Activated T-helper 1 cell treated with anti-CD3 and anti-CD28 coated beads, Interleukin-12 subunit alpha, Interleukin-12 subunit beta, Interleukin-2, Interleukin-4 antibody, amounts not matched to agents 30 ng/mL and 10 ng/mL and 1 ng/mL, durations not matched to agents 14 hours and 24 hours and 36 hours (primary cell): ENCODE results near the gene HSPB6. TPM values are rescaled to one million over a fixed set of nuclear protein-coding genes. Genes with fewer than 3 reads are reported as not detected.

Experiments
- DNase-seq: peaks from one replicate; pipeline ENCODE4 v3.0.0; 2021; ENCODE audit warnings: low spot score
- H3K27ac Mint-ChIP-seq: one replicate; pipeline ENCODE4 v1.8.0; 2021; ENCODE audit warnings: mild to moderate bottlenecking, mixed read lengths
- H3K27me3 Mint-ChIP-seq: one replicate; pipeline ENCODE4 v1.8.0; 2022; ENCODE audit warnings: mild to moderate bottlenecking, moderate library complexity, mixed read lengths; ENCODE audit not compliant: insufficient read depth
- H3K36me3 Mint-ChIP-seq: one replicate; pipeline ENCODE4 v1.8.0; 2021; ENCODE audit warnings: low read depth, mixed read lengths
- H3K4me1 Mint-ChIP-seq: one replicate; pipeline ENCODE4 v1.8.0; 2021; ENCODE audit warnings: low read depth, mixed read lengths
- H3K4me3 Mint-ChIP-seq: one replicate; pipeline ENCODE4 v1.8.0; 2021; ENCODE audit warnings: mild to moderate bottlenecking, moderate library complexity, mixed read lengths
- H3K9me3 Mint-ChIP-seq: one replicate; pipeline ENCODE4 v1.8.0; 2021; ENCODE audit warnings: mixed read lengths
- intact Hi-C: fragments of 100-400 bp; cut with micrococcal nuclease; formaldehyde crosslinking; loops from one replicate; pipeline ENCODE4 v1.15.1; 2024
- total RNA-seq: library from RNA; stranded (reverse); gene quantifications from 2 replicates; pipeline ENCODE4 v1.2.3, GENCODE V29; 2022

Gene HSPB6
- total RNA-seq, 1 donor from 2014 or later, result not detected

GRCh38 chr19:35743640-35744429 lies 13.0 kb downstream of the HSPB6 start:
- Mint-ChIP-seq H3K27me3 (peaks cover 2% of the 10 kb centered on the region), H3K9me3 (no peaks in the 10 kb centered on the region), H3K4me3 (peak overlapping the region; percentile 98), H3K27ac (peak overlapping the region; percentile 96), H3K4me1 (peaks cover 39% of the 10 kb centered on the region), H3K36me3 (peaks cover 14% of the 10 kb centered on the region)
- no peak for DNase-seq
- intact Hi-C loops, result loop anchor here (1.0 to 10.0 kb wide), 8 partner anchors 31 to 589 kb away; partner anchors contain the start of genes ALKBH6, ARHGAP33, COX6B1 and FXYD5

DNA sequence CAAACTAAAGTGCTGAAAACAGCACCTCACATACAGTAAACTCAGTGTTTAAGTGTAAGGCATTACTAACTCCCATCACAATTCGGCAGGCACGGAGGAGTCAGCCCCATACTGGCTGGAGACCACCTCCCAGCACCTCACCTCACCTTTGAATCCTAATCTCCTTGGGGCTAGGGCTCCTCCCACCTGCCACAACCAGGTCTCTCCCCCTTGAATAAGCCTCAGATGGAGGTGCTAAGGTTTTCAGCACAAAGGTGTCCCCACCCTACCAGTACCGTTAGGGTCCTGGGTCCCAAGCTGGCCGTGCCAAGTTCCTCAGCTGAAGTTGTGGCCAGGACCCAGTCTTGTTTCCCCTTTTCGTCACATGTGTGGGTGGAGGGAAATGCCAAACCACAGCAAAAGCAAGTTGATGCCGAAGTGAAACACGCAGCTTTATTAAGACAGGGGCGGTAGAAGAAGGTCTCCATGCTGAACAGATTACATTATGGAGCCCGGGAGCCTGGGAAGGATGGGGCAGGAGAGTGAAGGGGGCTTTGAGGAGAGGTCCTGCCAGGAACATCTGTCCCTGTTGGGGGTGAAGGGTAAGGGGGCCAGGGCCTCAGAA lies 14.6 kb downstream of the HSPB6 start, which contains the start of gene IGFLR1:
Gene IGFLR1 (minus strand): TSS at position 332 of the 604 bp plus-strand sequence. CDS start 1,272 bp downstream, outside the sequence.
- intact Hi-C loops, result loop anchor here (5.0 to 10.0 kb wide), 3 partner anchors 195 to 587 kb away; partner anchors contain the start of genes FXYD5, TMEM147 and ZNF565
- H3K36me3 Mint-ChIP-seq, result peaks cover 23% of the 10 kb centered on the region
- DNase-seq, result peak; percentile 72
- H3K4me3 Mint-ChIP-seq, result peak within 1 kb of the TSS; percentile 98
- H3K27ac Mint-ChIP-seq, result peak within 1 kb of the TSS; percentile 97
- peaks cover 2% of the 10 kb centered on the region for H3K27me3 Mint-ChIP-seq
- H3K9me3 Mint-ChIP-seq, result no peaks in the 10 kb centered on the region
- peaks cover 32% of the 10 kb centered on the region for H3K4me1 Mint-ChIP-seq

DNA sequence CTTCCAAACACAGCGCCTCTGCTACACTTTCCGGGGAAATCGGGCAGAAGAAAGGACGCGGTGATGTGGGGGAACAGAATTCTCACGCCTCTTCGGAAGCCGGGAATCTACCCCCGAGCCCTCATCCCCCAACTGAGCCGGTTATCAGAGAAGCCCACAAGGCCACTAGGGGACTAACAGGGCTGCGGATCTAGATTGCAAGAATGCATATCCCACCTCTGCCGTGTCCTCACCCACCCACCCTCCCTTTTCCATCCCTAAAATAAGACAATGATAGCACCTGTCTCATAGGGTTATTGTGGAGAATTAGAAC lies 15.7 kb downstream of the HSPB6 start:
- intact Hi-C loops, result loop anchor here (2.0 to 10.0 kb wide), 4 partner anchors 128 to 586 kb away; partner anchors contain the start of genes APLP1, FXYD5, TMEM147 and ZNF565
- H3K27ac Mint-ChIP-seq, result peak overlapping the region; percentile 97
- DNase-seq, result no peak
- H3K9me3 Mint-ChIP-seq, result no peaks in the 10 kb centered on the region
- peaks cover 2% of the 10 kb centered on the region for H3K27me3 Mint-ChIP-seq
- peaks cover 31% of the 10 kb centered on the region for H3K36me3 Mint-ChIP-seq
- H3K4me1 Mint-ChIP-seq, result peaks cover 28% of the 10 kb centered on the region
- peak overlapping the region; percentile 93 for H3K4me3 Mint-ChIP-seq

DNA sequence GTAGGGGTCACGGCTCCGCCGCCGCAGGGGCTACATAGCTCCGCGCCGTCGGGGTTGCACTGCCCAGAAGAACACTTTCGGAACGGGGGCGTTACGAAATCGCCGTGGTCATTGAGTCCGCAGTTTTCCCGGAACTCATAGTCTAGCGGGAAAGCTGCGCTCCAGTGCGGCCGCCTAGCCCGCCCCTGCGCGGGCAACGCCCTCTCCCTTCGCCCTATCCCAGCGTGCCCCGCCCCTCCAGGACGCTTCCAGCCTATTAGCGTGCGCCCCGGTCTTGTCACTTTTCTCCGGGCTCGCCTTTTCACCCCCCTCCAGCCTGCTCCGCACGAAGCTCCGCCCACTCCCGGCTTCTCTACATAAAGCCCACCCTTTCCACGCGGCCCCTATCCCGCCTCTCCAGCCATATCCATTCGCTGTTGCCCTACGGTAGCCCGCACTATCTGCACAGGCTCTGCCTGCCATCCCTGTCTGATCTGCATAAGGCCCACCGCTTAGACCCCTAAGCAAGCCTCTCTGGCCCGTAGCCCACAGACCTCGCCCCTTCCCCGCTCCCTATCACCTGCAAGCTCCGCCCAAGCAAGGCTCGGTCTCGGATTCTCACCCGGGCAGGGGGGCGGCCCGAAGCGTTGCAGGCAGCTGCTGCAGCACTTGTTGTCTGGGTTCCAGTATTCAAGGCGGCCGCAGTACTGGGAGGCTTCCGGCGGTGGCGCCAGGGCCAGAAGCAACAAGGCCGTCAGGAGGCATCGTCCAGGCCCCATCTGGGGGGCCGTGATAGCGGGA lies 16.2 kb downstream of the HSPB6 start:
- DNase-seq, result peak; percentile 95
- Mint-ChIP-seq H3K4me1 (peaks cover 23% of the 10 kb centered on the region), H3K27me3 (peaks cover 2% of the 10 kb centered on the region), H3K27ac (peak overlapping the region; percentile 93), H3K36me3 (peaks cover 34% of the 10 kb centered on the region), H3K9me3 (no peaks in the 10 kb centered on the region), H3K4me3 (peak overlapping the region; percentile 93)
- intact Hi-C loops, result loop anchor here (1.0 to 10.0 kb wide), 13 partner anchors 8 to 586 kb away; partner anchors contain the start of genes APLP1, ARHGAP33, COX6B1 and FXYD5

DNA sequence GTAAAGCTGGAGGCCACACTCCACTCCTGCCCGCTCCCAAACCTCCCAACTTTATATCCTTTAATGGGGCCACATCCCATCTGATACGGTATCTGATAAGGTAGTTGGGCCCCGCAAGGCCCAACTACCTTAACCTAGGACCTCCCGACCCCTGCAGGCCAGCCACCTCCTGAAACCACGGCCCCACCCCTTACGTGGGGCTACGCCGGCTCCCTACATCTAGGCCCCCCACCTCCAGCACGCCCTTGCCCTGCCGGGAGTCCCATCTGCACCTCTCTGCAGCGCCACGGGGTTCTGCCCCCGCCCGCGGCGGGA lies 16.8 kb downstream of the HSPB6 start:
- H3K36me3 Mint-ChIP-seq, result peaks cover 37% of the 10 kb centered on the region
- H3K27ac Mint-ChIP-seq, result no peak overlapping the region
- peaks cover 21% of the 10 kb centered on the region for H3K4me1 Mint-ChIP-seq
- intact Hi-C loops, result loop anchor here (1.0 to 10.0 kb wide), 13 partner anchors 8 to 585 kb away; partner anchors contain the start of genes APLP1, ARHGAP33, COX6B1 and FXYD5
- peak overlapping the region; percentile 93 for H3K4me3 Mint-ChIP-seq
- no peaks in the 10 kb centered on the region for H3K27me3 Mint-ChIP-seq
- no peak for DNase-seq
- H3K9me3 Mint-ChIP-seq, result no peaks in the 10 kb centered on the region

DNA sequence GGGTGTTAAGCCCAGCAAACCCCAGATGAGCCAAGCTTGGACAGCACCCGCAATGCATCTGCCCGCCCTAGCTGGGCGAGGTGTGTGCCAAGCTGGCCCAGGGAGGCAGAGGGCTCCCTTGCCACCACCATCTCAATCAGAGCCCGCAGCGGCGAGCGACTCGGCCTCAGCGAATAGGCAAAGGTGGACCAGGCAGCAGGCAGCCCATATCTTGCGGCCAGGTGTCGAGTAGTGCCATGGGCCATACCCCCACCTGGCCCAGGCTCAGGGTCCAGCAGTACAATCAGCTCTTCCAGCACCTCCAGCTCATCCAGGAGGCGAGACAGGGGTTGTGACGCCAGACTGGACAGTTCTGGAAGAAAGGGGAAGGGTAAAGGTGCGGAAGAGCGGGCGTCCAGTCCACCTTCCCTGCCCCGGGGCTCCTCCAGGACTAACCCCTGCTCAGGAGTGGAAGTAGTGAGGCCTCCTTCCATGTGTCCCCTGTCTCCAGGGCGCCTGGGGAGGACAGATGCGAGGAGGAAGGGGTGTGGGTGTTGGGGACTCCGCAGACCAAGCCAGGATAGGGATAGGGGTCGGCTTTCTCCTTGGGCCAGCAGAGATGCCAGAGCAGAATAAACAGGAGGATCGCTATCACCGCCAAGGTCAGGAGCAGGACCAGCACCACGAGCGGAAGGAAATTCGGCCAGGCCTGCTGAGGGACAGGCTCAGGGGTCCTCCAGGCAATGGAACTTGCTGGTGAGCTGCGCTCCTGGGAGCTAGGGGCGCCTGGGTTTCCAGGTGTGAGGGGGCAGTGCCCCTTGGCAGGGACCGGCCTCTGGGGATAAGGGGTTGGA lies 17.3 kb downstream of the HSPB6 start:
- Mint-ChIP-seq H3K9me3 (no peaks in the 10 kb centered on the region), H3K36me3 (peaks cover 42% of the 10 kb centered on the region), H3K27ac (no peak overlapping the region), H3K27me3 (no peaks in the 10 kb centered on the region), H3K4me3 (peak overlapping the region; percentile 72), H3K4me1 (peaks cover 21% of the 10 kb centered on the region)
- intact Hi-C loops, result loop anchor here (1.0 to 10.0 kb wide), 13 partner anchors 9 to 585 kb away; partner anchors contain the start of genes APLP1, ARHGAP33, COX6B1 and FXYD5
- no peak for DNase-seq

GRCh38 chr19:35738887-35739229 lies 18.0 kb downstream of the HSPB6 start:
- no peaks in the 10 kb centered on the region for H3K27me3 Mint-ChIP-seq
- H3K36me3 Mint-ChIP-seq, result peaks cover 49% of the 10 kb centered on the region
- H3K27ac Mint-ChIP-seq, result no peak overlapping the region
- no peaks in the 10 kb centered on the region for H3K9me3 Mint-ChIP-seq
- H3K4me3 Mint-ChIP-seq, result peak overlapping the region; percentile 72
- peaks cover 15% of the 10 kb centered on the region for H3K4me1 Mint-ChIP-seq
- intact Hi-C loops, result no loop called here
- DNase-seq, result no peak

- DNase-seq, result no peak
- intact Hi-C loops, result no loop called here
- H3K4me1 Mint-ChIP-seq, result peaks cover 10% of the 10 kb centered on the region
- peak overlapping the region; percentile 19 for H3K4me3 Mint-ChIP-seq
- no peaks in the 10 kb centered on the region for H3K9me3 Mint-ChIP-seq
- H3K36me3 Mint-ChIP-seq, result peaks cover 49% of the 10 kb centered on the region
- H3K27me3 Mint-ChIP-seq, result no peaks in the 10 kb centered on the region
- H3K27ac Mint-ChIP-seq, result no peak overlapping the region
Observed at GRCh38 chr19:35738021-35738886, 18.6 kb downstream of the HSPB6 start.

DNA sequence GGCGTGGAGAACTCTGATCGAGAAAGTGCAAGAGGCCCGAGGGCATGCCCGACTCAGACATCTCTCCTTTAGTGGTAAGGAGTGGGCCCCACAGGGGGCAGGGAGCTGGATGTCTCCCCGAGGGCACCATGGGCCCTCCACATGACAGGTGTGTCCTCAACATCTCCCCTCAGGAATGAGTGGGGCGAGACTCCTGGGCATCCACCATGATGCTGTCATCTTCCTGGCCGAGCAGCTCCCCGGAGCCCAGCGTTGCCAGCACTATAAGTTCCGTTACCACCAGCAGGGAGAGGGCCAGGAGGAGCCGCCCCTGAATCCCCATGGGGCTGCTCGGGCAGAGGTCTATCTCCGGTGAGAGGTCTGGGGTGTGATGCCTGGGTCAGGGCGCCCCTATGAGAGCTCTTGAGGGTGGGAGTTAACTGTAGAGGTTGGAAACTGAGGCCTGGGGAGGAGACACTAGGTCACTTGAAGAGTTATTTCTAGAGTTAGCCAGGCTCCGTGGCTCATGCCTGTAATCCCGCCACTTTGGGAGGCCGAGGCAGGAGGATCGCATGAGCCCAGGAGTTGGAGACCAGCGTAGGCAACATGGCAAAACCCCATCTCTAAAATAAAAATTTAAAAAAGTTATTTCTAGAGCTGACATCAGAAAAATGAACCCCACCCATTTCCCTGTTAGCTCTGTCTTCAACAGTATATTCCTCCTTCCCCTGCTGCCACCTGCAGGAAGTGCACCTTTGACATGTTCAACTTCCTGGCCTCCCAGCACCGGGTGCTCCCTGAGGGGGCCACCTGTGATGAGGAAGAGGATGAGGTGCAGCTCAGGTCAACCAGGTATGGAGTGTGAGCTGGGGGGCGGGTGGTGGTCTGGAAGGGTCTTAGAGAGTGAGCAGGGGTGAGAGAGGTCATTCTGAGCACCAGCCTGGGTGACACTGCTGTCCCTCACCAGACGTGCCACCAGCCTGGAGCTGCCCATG lies 19.6 kb downstream of the HSPB6 start:
- DNase-seq, result no peak
- Mint-ChIP-seq H3K36me3 (peaks cover 45% of the 10 kb centered on the region), H3K4me3 (peak overlapping the region; percentile 32), H3K9me3 (no peaks in the 10 kb centered on the region), H3K27ac (no peak overlapping the region), H3K27me3 (no peaks in the 10 kb centered on the region), H3K4me1 (peaks cover 3% of the 10 kb centered on the region)
- intact Hi-C loops, result no loop called here

- no peaks in the 10 kb centered on the region for H3K4me1 Mint-ChIP-seq
- no peaks in the 10 kb centered on the region for H3K27me3 Mint-ChIP-seq
- H3K36me3 Mint-ChIP-seq, result peaks cover 56% of the 10 kb centered on the region
- DNase-seq, result no peak
- intact Hi-C loops, result no loop called here
- H3K27ac Mint-ChIP-seq, result no peak overlapping the region
- H3K9me3 Mint-ChIP-seq, result no peaks in the 10 kb centered on the region
- no peak overlapping the region for H3K4me3 Mint-ChIP-seq
Observed at GRCh38 chr19:35734889-35735288, 21.9 kb downstream of the HSPB6 start.

- Mint-ChIP-seq H3K9me3 (no peaks in the 10 kb centered on the region), H3K4me1 (no peaks in the 10 kb centered on the region), H3K4me3 (no peak overlapping the region), H3K27me3 (no peaks in the 10 kb centered on the region), H3K36me3 (peaks cover 60% of the 10 kb centered on the region), H3K27ac (no peak overlapping the region)
- DNase-seq, result no peak
- intact Hi-C loops, result no loop called here
Observed at GRCh38 chr19:35734273-35734672, 22.6 kb downstream of the HSPB6 start.
